ENCODE measurements around the gene SPRYD4.

GRCh38 chr12:56431850-56432249 is 36.5 kb upstream of the SPRYD4 start:
- TF ChIP-seq CTCF (IDR thresholded peaks at IDR 0.05): no peak
- no peak for TF ChIP-seq EP300 (IDR thresholded peaks at IDR 0.05)

All from tibial nerve (tissue), 4 donors.